Common myeloid progenitor, CD34-positive (primary cell): ENCODE measurements around the gene AP5B1.
A peak's percentile ranks its signal among the peaks of the same experiment; 100 is the strongest.

Source experiments
- CTCF ChIA-PET: fragments of 350-600 bp; sonication (Branson Sonifier 250); formaldehyde crosslinking; loops from one replicate; lab custom pipeline; 2021; ENCODE audit warnings: antibody characterized with exemption; lab: Charles Lee
- POLR2A ChIA-PET: fragments of 350-600 bp; sonication (Branson Sonifier 250); formaldehyde crosslinking; loops from one replicate; lab custom pipeline; 2021; ENCODE audit warnings: antibody characterized with exemption; lab: Charles Lee
- DNase-seq, 3 donors: peaks; one replicate each; pipeline versions ENCODE4 v3.0.0 to v3.0.0-alpha.2; 2013
- H3K27ac ChIP-seq, 2 experiments: 1 replicate in 1 of 2; 2 replicates in 1 of 2; pipeline ENCODE4 v1.7.0; 2013; ENCODE audit warnings: inconsistent platforms in 2 of 2, low read length in 2 of 2, mild to moderate bottlenecking in 2 of 2, low read depth in 1 of 2, moderate library complexity in 1 of 2; ENCODE audit not compliant: severe bottlenecking in 2 of 2, insufficient read depth in 1 of 2, poor library complexity in 1 of 2
- H3K27me3 ChIP-seq, 5 experiments: replicated peaks in 2 of 5; 1 replicate in 3 of 5; 2 replicates in 2 of 5; pipeline versions ENCODE4 v1.6.1 to v1.7.0; 2013; ENCODE audit warnings: low read length in 4 of 5, mild to moderate bottlenecking in 2 of 5, moderate library complexity in 2 of 5, inconsistent platforms in 1 of 5; ENCODE audit not compliant: insufficient read depth in 5 of 5, control insufficient read depth in 4 of 5
- H3K36me3 ChIP-seq, 4 experiments: 1 replicate in 2 of 4; 2 replicates in 2 of 4; pipeline versions ENCODE4 v1.6.1 to v1.7.0; 2013; ENCODE audit warnings: low read length in 3 of 4, control low read depth in 1 of 4, mild to moderate bottlenecking in 1 of 4; ENCODE audit not compliant: control insufficient read depth in 4 of 4, insufficient read depth in 4 of 4
- H3K4me1 ChIP-seq, 4 experiments: 1 replicate in 3 of 4; 2 replicates in 1 of 4; pipeline versions ENCODE4 v1.6.1 to v1.7.1; 2013; ENCODE audit warnings: low read length in 3 of 4, mild to moderate bottlenecking in 3 of 4, control low read depth in 1 of 4, inconsistent platforms in 1 of 4, moderate library complexity in 1 of 4; ENCODE audit not compliant: control insufficient read depth in 4 of 4, insufficient read depth in 4 of 4; ENCODE audit errors: control extremely low read depth in 1 of 4
- H3K4me3 ChIP-seq, 7 experiments: 1 replicate in 4 of 7; 2 replicates in 3 of 7; pipeline versions ENCODE4 v1.5.1 to v1.7.0; 2013; ENCODE audit warnings: mild to moderate bottlenecking in 7 of 7, low read length in 6 of 7, moderate library complexity in 6 of 7, inconsistent platforms in 2 of 7, low read depth in 2 of 7, control low read depth in 1 of 7; ENCODE audit not compliant: insufficient read depth in 4 of 7, control insufficient read depth in 1 of 7; ENCODE audit errors: extremely low read depth in 1 of 7
- H3K9me3 ChIP-seq, 5 experiments: 1 replicate in 4 of 5; 2 replicates in 1 of 5; pipeline versions ENCODE4 v1.6.1 to v1.7.1; 2013; ENCODE audit warnings: low read length in 4 of 5, mild to moderate bottlenecking in 2 of 5, inconsistent platforms in 1 of 5, low read depth in 1 of 5, moderate library complexity in 1 of 5; ENCODE audit not compliant: control insufficient read depth in 4 of 5, insufficient read depth in 2 of 5; ENCODE audit errors: control extremely low read depth in 1 of 5
- WGBS: methylation state at CpG from one replicate; pipeline ENCODE4 v1.1.5; 2013; ENCODE audit not compliant: insufficient coverage; 5-methylcytosine and 5-hydroxymethylcytosine counted together

Gene AP5B1

DNA sequence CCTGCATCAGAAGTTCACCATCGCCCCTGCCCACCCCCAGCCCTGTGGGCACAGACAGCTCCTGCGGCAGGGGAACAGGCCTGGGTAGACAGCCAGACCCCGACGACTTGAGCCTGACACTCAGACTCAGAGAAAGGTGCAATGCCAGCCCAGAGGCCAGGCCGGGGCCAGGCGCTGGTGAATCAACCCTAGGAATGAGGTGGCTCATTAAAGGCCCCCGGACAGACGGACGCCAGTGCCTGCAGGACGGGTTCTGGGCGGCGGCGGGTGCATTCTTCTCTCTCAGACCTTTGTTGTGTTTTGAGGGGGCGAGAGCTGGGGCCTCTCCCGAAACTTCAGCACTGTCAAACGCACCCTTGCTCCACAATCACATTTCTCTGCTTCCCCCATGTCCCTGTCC is 11.7 kb upstream of the AP5B1 start:
- no peak for DNase-seq
- H3K9me3 ChIP-seq, result no peaks in the 10 kb centered on the region
- WGBS, result 96% methylated on average over 14 of the region's 16 CpGs
- CTCF ChIA-PET, result interaction anchor here (0.6 to 7.5 kb wide), 9 partner anchors 9 to 178 kb away, joined by 3 to 81 read pairs (median 4); partner anchors contain the start of genes AP5B1 and MAP3K11
- H3K4me1 ChIP-seq, result peaks cover 0 to 33% (median 27%) of the 10 kb centered on the region in 4 experiments
- H3K4me3 ChIP-seq, result no peak overlapping the region
- no peaks in the 10 kb centered on the region for H3K36me3 ChIP-seq
- POLR2A ChIA-PET, result interaction anchor here (0.6 kb wide), 1 partner anchor 286 kb away, joined by 3 read pairs; no protein-coding TSS in a partner anchor
- H3K27ac ChIP-seq, result no peak overlapping the region
- H3K27me3 ChIP-seq, result peaks cover 0 to 25% (median 11%) of the 10 kb centered on the region in 5 experiments

DNA sequence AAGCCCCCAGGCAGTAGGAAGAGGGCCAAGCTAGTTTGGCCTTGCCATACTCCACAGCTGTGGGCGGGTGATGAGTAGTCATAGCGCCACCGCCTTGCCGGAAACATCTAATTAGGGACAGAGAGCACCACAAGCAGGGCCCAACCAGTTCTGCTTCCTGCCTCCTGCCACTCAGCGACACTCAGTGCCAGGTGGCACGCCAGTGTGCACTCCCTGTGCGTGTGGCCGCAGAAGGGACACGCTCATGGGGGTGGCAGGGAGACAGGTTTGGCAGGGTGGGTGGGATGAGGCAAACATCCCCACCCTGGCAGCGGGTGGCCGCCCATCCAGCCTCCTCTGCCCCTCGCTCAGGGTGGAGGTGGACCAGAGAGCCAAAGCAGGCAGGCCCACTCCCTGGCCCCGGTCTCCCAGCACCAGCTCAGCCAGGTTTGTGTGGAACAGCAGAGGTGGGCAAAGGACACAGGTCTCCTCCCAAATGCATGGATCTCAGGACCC is 11.0 kb upstream of the AP5B1 start:
- H3K4me1 ChIP-seq, result peaks cover 0 to 37% (median 32%) of the 10 kb centered on the region in 4 experiments
- ChIA-PET POLR2A (interaction anchor here (0.5 to 2.3 kb wide), 2 partner anchors 11 to 1329 kb away, joined by 6 to 10 read pairs; partner anchors contain the start of gene AP5B1), CTCF (interaction anchor here (0.8 to 7.5 kb wide), 11 partner anchors 8 to 68 kb away, joined by 3 to 81 read pairs (median 4); partner anchors contain the start of gene AP5B1)
- H3K27me3 ChIP-seq, result peaks cover 0 to 30% (median 15%) of the 10 kb centered on the region in 5 experiments
- H3K4me3 ChIP-seq, result peak overlapping the region in 1 of 7 experiments; percentile 7
- peak; percentile 63 to 93 (median 91) for DNase-seq
- H3K36me3 ChIP-seq, result no peaks in the 10 kb centered on the region
- no peaks in the 10 kb centered on the region for H3K9me3 ChIP-seq
- H3K27ac ChIP-seq, result no peak overlapping the region
- WGBS, result 24% methylated on average over 11 of the region's 13 CpGs

DNA sequence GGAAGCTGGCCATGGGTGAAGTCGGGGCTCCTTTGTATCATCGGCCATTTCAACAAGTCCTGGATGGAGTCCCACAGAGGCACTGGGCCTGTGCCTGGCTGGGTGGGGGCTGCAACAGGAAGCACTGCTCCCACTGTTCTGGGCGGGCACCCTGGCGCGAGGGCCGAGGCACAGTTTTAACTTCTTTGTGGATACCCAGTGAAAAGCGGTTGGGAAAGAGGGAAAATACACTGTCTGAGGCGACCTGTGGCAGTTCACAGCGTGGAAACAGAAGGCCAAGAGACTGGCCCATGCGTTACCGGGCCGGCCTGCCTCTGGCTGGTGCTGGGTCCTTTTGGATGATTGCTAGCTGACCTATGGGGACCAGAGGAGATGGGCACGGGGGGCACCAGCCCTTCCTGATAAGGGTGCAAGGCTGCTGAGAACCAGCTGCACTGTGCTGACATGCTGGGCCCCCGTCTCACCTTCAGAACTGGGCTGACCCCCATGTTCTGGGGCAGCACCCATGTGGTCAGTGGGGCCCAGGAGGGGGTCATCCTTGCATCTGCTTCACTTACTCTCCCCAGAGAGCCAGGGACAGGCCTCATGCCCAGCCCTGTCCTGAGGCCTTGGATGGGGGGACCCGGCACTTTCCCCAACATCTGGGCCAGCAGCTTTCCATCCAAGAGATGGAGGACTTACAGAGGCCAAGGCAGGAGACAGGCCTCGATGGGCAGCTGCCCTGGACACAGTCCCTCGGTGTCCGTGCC is 10.3 kb upstream of the AP5B1 start:
- Histone ChIP-seq H3K9me3 (no peaks in the 10 kb centered on the region), H3K36me3 (no peaks in the 10 kb centered on the region), H3K4me3 (no peak overlapping the region), H3K4me1 (peaks cover 0 to 42% (median 38%) of the 10 kb centered on the region in 4 experiments), H3K27ac (no peak overlapping the region), H3K27me3 (peaks cover 0 to 37% (median 16%) of the 10 kb centered on the region in 5 experiments)
- no peak for DNase-seq
- 90% methylated on average over 18 of the region's 18 CpGs for WGBS
- ChIA-PET CTCF (interaction anchor here (0.7 to 7.5 kb wide), 11 partner anchors 10 to 90 kb away, joined by 3 to 81 read pairs (median 4); partner anchors contain the start of gene AP5B1), POLR2A (interaction anchor here (2.3 kb wide), 1 partner anchor 11 kb away, joined by 10 read pairs; the partner anchor contains the start of gene AP5B1)

DNA sequence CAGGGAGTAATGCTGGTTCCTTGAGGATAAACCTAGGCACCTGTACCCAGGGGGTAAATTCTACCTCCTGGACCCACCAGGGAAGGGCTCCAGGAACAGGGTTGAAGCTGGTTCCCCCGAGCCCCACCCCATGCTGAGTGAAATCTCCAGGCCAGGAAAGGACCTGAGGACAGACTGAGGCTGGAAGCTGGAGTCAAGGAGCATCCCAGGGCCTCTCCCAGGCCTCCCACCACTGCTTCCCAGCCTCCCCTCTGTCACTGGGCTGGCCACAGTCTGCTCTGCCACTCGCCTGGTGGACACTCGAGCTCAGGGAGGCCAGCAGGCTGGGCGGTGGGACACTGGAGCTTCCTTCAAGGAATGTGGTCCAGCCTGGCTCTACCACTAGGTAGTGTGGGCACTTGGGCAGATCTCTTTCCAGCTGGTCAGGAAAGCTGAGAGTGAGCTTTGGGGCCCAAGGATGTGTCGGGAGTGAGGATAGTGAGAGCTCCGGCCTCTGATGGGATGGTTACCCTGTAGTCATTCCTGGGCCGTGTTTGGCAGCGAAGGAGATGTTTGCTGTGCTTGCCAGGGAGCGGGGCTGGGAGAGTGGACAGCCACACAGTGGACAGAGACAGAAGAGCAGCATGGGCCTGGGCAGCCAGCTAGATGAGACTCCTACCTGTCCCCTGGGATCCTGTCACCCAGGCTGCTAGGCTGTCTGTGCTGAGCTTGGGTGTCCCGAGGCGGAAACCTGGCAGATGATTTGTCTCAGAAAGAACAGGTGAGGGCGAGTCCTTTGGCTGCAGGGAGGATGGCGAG is 9.5 kb upstream of the AP5B1 start:
- Histone ChIP-seq H3K36me3 (no peaks in the 10 kb centered on the region), H3K4me3 (no peak overlapping the region), H3K4me1 (peaks cover 0 to 42% (median 38%) of the 10 kb centered on the region in 4 experiments), H3K27me3 (peaks cover 0 to 45% (median 24%) of the 10 kb centered on the region in 5 experiments), H3K9me3 (no peaks in the 10 kb centered on the region), H3K27ac (no peak overlapping the region)
- 96% methylated on average over 12 of the region's 13 CpGs for WGBS
- DNase-seq, result no peak
- CTCF ChIA-PET, result interaction anchor here (0.7 to 7.5 kb wide), 7 partner anchors 11 to 89 kb away, joined by 3 to 81 read pairs (median 5); partner anchors contain the start of gene AP5B1
- POLR2A ChIA-PET, result interaction anchor here (2.3 kb wide), 1 partner anchor 10 kb away, joined by 10 read pairs; the partner anchor contains the start of gene AP5B1

DNA sequence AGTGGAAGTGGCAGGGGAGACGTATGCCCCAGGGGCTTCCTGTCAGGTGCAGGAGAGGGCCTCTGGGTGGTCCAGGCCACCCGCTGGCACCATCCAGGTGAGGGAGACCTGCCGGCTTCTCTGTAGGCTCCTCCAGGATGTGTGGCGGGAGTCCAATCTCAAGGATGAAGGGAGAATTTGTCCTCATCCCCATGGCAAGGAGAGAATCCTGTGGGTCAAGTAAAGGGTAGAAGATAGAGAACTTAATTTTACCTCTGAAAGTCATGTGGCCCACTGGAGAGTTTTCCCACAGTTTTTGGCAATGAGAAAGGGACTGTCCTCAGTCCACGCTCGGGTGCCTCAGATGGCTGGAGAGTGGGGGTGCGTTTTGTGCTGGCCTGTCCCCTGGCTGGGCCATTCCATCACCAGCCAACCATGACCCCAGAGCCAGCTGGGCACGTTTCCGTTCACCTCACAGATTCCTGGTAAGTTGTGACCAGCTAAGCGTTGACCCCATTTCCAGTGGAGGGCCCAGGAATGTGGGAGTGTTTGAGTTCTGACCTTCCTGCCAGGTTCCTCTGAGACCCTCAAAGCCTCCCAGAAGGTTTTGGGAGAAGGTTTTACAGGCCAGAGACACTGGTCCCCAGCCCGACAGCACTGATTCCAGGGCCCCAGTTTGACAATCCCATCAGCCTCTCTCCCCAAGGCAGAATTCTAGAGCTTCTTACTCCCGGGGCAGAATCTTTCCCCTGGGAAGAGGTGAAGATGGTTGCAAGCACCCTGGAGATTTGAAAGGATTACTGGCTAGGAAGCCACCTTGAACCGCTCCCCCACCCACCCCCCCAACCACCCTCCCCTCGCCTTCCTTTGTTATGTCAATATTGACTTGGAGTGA is 8.7 kb upstream of the AP5B1 start:
- CTCF ChIA-PET, result interaction anchor here (1.2 to 7.5 kb wide), 7 partner anchors 12 to 29 kb away, joined by 4 to 81 read pairs (median 7); partner anchors contain the start of gene AP5B1
- H3K9me3 ChIP-seq, result no peaks in the 10 kb centered on the region
- DNase-seq, result no peak
- POLR2A ChIA-PET, result interaction anchor here (2.3 kb wide), 1 partner anchor 9 kb away, joined by 10 read pairs; the partner anchor contains the start of gene AP5B1
- H3K4me3 ChIP-seq, result no peak overlapping the region
- no peaks in the 10 kb centered on the region for H3K36me3 ChIP-seq
- WGBS, result 93% methylated on average over 7 of the region's 14 CpGs
- H3K4me1 ChIP-seq, result peaks cover 0 to 42% (median 38%) of the 10 kb centered on the region in 4 experiments
- H3K27me3 ChIP-seq, result peaks cover 0 to 53% (median 28%) of the 10 kb centered on the region in 5 experiments
- no peak overlapping the region for H3K27ac ChIP-seq

DNA sequence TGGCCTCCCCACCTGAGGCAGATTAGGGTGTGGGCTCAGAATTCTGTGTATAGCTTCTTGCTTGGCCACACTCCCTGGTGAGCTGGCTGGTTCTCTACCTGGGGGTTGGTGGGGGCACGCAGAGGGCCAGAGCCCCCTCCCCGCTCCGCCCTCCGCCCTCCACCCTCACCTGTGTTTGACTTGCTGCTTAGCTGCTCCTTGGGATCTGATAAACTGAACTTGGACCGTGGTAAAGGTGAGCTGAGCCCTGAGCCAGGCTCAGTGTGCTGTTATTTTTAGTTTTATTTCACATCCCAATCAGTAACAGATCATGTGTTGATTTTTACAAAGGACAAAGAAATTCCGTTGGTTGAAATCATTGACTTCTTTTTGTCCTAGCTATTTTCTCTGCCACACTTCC is 8.0 kb upstream of the AP5B1 start:
- Histone ChIP-seq H3K27ac (no peak overlapping the region), H3K4me3 (no peak overlapping the region), H3K4me1 (peaks cover 0 to 42% (median 38%) of the 10 kb centered on the region in 4 experiments), H3K27me3 (peaks cover 0 to 60% (median 28%) of the 10 kb centered on the region in 5 experiments), H3K36me3 (no peaks in the 10 kb centered on the region), H3K9me3 (no peaks in the 10 kb centered on the region)
- ChIA-PET CTCF (interaction anchor here (1.1 to 7.5 kb wide), 3 partner anchors 11 to 28 kb away, joined by 3 to 81 read pairs (median 7); partner anchors contain the start of gene AP5B1), POLR2A (no interaction called here)
- 98% methylated on average over 5 of the region's 6 CpGs for WGBS
- DNase-seq, result no peak
